Measurements from ENCODE around the gene RPUSD1.
"Not testable (repeated sequence)": the region's sequence is repeated elsewhere in the genome, so short reads cannot be mapped to it uniquely, and the experiment has no call there.

RPUSD1 gene

GRCh38 chr16:764848-765487, 23.2 kb downstream of the RPUSD1 start:
- DNase-seq (ENCODE audit: low read depth), result no peak

- DNase-seq (ENCODE audit: low read depth), result no peak
Observed at GRCh38 chr16:764184-764750, 23.9 kb downstream of the RPUSD1 start.

GRCh38 chr16:763369-764183, 24.6 kb downstream of the RPUSD1 start:
- DNase-seq (ENCODE audit: low read depth), result no peak

GRCh38 chr16:762595-763268, 25.4 kb downstream of the RPUSD1 start:
- no peak for DNase-seq (ENCODE audit: low read depth)

- no peak for DNase-seq (ENCODE audit: low read depth)
Observed at GRCh38 chr16:761625-762513, 26.3 kb downstream of the RPUSD1 start.

- DNase-seq (ENCODE audit: low read depth), result no peak
Observed at GRCh38 chr16:760545-761343, 27.4 kb downstream of the RPUSD1 start, which contains the start of gene MSLN. MSLN (plus strand) TSS chr16:760734; CDS start chr16:762681, 1,947 bp downstream.

- DNase-seq (ENCODE audit: low read depth), result no peak
Observed at GRCh38 chr16:760065-760464, 28.1 kb downstream of the RPUSD1 start.

- no peak for DNase-seq (ENCODE audit: low read depth)
Observed at GRCh38 chr16:759110-759910, 28.9 kb downstream of the RPUSD1 start.

- DNase-seq (ENCODE audit: low read depth), result no peak
Observed at GRCh38 chr16:756428-756827, 31.8 kb downstream of the RPUSD1 start.

GRCh38 chr16:754656-755055, 33.5 kb downstream of the RPUSD1 start:
- no peak for DNase-seq (ENCODE audit: low read depth)

- not testable (repeated sequence) for DNase-seq (ENCODE audit: low read depth)
Observed at GRCh38 chr16:754121-754607, 34.0 kb downstream of the RPUSD1 start.

- no peak for DNase-seq (ENCODE audit: low read depth)
Observed at GRCh38 chr16:752007-752312, 36.2 kb downstream of the RPUSD1 start.

GRCh38 chr16:751152-752006, 36.8 kb downstream of the RPUSD1 start:
- DNase-seq (ENCODE audit: low read depth), result no peak

- no peak for DNase-seq (ENCODE audit: low read depth)
Observed at GRCh38 chr16:750485-750884, 37.7 kb downstream of the RPUSD1 start.

GRCh38 chr16:749010-749409, 39.2 kb downstream of the RPUSD1 start:
- DNase-seq (ENCODE audit: low read depth), result peak; percentile 86

GRCh38 chr16:747978-748746, 40.0 kb downstream of the RPUSD1 start:
- no peak for DNase-seq (ENCODE audit: low read depth)

GRCh38 chr16:746637-747036, 41.5 kb downstream of the RPUSD1 start:
- DNase-seq (ENCODE audit: low read depth), result no peak

- DNase-seq (ENCODE audit: low read depth), result no peak
Observed at GRCh38 chr16:745739-746138, 42.4 kb downstream of the RPUSD1 start.
